Right lobe of liver (tissue), 4 donors: ENCODE data around the gene PITX2.

Source experiments
- POLR2A ChIP-seq: fragments of 450-650 bp; IDR thresholded peaks from one replicate; pipeline ENCODE4 v1.6.1; 2017; ENCODE audit warnings: antibody characterized with exemption, mild to moderate bottlenecking
- TF ChIP-seq, protein P1 (sequence below), 4 donors: fragments of 200-600 bp in 3 of 4; fragments of 450-650 bp in 1 of 4; IDR thresholded peaks; one replicate each; pipeline versions ENCODE4 v1.5.1 to v1.8.0; 2016 to 2022; ENCODE audit warnings: antibody characterized with exemption in 4 of 4, mild to moderate bottlenecking in 2 of 4
- donor health status: DM: no; HTN: no; CAD: no.
- donor health status: DM: no; HTN: no; CAD: no.
- donor health status: DM: no; HTN: yes; CAD: no.

DNA sequence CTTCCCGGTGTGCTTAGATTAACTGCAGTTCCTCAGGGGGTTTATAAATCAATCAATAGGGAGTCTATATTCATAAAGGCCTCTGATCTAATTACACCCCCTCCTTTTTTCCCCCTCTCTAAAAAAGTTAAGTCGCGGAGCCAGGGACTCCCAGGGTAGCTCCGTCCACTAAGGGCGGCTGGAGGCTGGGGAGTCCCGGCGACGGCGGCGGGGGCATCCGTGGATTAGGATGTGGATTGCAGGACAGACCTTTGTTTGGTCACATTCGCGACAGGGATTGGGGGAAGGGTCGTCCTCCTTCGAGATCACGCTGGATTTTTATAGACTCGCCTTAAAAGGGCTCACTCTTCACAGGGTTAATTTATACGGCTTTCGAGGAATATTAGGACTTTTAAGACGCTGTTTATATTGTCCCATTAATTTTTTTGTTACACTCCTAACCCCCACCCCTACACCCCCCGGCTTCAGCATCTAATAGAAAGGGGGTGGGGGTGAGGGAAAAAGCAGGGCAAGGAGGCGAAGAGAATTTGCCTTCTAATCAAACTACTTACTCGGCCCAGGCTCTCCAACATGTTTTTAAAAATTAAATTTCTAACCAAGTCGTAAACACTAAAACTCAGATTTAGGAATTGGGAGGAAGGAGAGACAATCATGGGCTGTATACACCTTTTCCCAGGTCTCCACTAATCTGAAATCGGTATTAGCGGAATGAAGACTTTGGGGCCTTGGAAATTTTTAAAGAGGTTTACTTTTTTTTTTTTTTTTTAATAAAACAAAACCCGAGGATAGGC, 8.5 kb downstream of the PITX2 start:
- TF ChIP-seq POLR2A, result no peak
- TF ChIP-seq, protein P1, sequence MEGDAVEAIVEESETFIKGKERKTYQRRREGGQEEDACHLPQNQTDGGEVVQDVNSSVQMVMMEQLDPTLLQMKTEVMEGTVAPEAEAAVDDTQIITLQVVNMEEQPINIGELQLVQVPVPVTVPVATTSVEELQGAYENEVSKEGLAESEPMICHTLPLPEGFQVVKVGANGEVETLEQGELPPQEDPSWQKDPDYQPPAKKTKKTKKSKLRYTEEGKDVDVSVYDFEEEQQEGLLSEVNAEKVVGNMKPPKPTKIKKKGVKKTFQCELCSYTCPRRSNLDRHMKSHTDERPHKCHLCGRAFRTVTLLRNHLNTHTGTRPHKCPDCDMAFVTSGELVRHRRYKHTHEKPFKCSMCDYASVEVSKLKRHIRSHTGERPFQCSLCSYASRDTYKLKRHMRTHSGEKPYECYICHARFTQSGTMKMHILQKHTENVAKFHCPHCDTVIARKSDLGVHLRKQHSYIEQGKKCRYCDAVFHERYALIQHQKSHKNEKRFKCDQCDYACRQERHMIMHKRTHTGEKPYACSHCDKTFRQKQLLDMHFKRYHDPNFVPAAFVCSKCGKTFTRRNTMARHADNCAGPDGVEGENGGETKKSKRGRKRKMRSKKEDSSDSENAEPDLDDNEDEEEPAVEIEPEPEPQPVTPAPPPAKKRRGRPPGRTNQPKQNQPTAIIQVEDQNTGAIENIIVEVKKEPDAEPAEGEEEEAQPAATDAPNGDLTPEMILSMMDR (IDR thresholded peaks at IDR 0.05), result no peak
